NCI-H748 (cell line): ENCODE results near the gene ITPRID2.
"Not testable (repeated sequence)": the region's sequence is repeated elsewhere in the genome, so short reads cannot be mapped to it uniquely, and the experiment has no call there.

Source experiments
- DNase-seq: peaks from one replicate; lab custom pipeline; 2025; ENCODE audit not compliant: unreplicated experiment; lab: John Stamatoyannopoulos, UW

ITPRID2 gene

GRCh38 chr2:181958726-181959125 is 67.2 kb downstream of the ITPRID2 start:
- DNase-seq, result no peak

- DNase-seq, result no peak
Measured at GRCh38 chr2:181959508-181959907, 68.0 kb downstream of the ITPRID2 start.

- not testable (repeated sequence) for DNase-seq
Measured at GRCh38 chr2:181961167-181961566, 69.6 kb downstream of the ITPRID2 start.

GRCh38 chr2:181962142-181962541 is 70.6 kb downstream of the ITPRID2 start:
- DNase-seq, result no peak

- no peak for DNase-seq
Measured at GRCh38 chr2:181970160-181970794, 78.7 kb downstream of the ITPRID2 start.

- no peak for DNase-seq
Measured at GRCh38 chr2:181971032-181971431, 79.5 kb downstream of the ITPRID2 start.

GRCh38 chr2:181972431-181973170 is 81.1 kb downstream of the ITPRID2 start:
- DNase-seq, result no peak

- no peak for DNase-seq
Measured at GRCh38 chr2:181973171-181973783, 81.7 kb downstream of the ITPRID2 start.

GRCh38 chr2:181977661-181978350 is 86.3 kb downstream of the ITPRID2 start:
- DNase-seq, result no peak

GRCh38 chr2:181978351-181979150 is 87.0 kb downstream of the ITPRID2 start:
- no peak for DNase-seq
